NCI-H82 treated with DMSO at 0.1 percent for 48 hours (cell line): ENCODE results near the gene ITFG2.
"Not testable (repeated sequence)": the region's sequence is repeated elsewhere in the genome, so short reads cannot be mapped to it uniquely, and the experiment has no call there.

Experiments used
- DNase-seq: peaks from one replicate; lab custom pipeline; 2025; ENCODE audit not compliant: unreplicated experiment; lab: John Stamatoyannopoulos, UW

ITFG2 gene

GRCh38 chr12:2862876-2863275 is 50.4 kb downstream of the ITFG2 start:
- no peak for DNase-seq

GRCh38 chr12:2863402-2863801 is 50.9 kb downstream of the ITFG2 start:
- not testable (repeated sequence) for DNase-seq

- no peak for DNase-seq
Observed at GRCh38 chr12:2864198-2864597, 51.7 kb downstream of the ITFG2 start.

GRCh38 chr12:2868986-2869632 is 56.6 kb downstream of the ITFG2 start:
- not testable (repeated sequence) for DNase-seq
